Measurements from ENCODE around the gene U2SURP. TPM values are rescaled to one million over a fixed set of nuclear protein-coding genes. Genes with fewer than 3 reads are reported as not detected.
A peak's percentile ranks its signal among the peaks of the same experiment; 100 is the strongest.

U2SURP gene
- total and polyA plus RNA-seq, 10 of the 15 experiments (the other 5 are each of a cell fraction or from before 2014, with no cell fraction given): 76.3 to 277 (median 150) TPM

- ChIA-PET SMC1A (ENCODE audit: uncharacterized antibody, unreplicated experiment) (interaction anchor here (1.4 kb wide), 1 partner anchor 11 kb away, joined by 3 read pairs; no protein-coding TSS in a partner anchor), POLR2A (interaction anchor here (0.7 kb wide), 1 partner anchor 821 kb away, joined by 3 read pairs; no protein-coding TSS in a partner anchor), CTCF (no interaction called here), RAD21 (ENCODE audit: unreplicated experiment) (interaction anchor here (1.1 to 1.4 kb wide), 2 partner anchors 8 to 20 kb away, joined by 3 to 5 read pairs; no protein-coding TSS in a partner anchor)
- intact Hi-C loops (cut with micrococcal nuclease; ENCODE audit: unreplicated experiment) (no loop called here), in situ Hi-C loops (cut with MboI) (no loop called here)
- DNase-seq (ENCODE audit: low read depth, low spot score) (no peak), ATAC-seq (peak; percentile 94), FAIRE-seq (no peak)
- no peaks in the 10 kb centered on the region for H3K36me3 ChIP-seq (ENCODE audit: control insufficient read depth in 2 of 2, insufficient read depth in 2 of 2, low read length in 1 of 2)
- H3K4me2 ChIP-seq (ENCODE audit: control insufficient read depth, insufficient read depth): no peak overlapping the region
- H3K4me1 ChIP-seq (ENCODE audit: control insufficient read depth, insufficient read depth, low read length): no peaks in the 10 kb centered on the region
- no TSS peak for BruUV-seq (replicated peaks)
- no peak overlapping the region for H3K9ac ChIP-seq (ENCODE audit: control insufficient read depth, insufficient read depth, low read length)
- H2AFZ ChIP-seq (ENCODE audit: control insufficient read depth, low read depth, low read length): peak overlapping the region; percentile 25; the same call in 1 of the 2 replicates
- no peak overlapping the region for H3K4me3 ChIP-seq
- no peaks in the 10 kb centered on the region for H4K20me1 ChIP-seq (ENCODE audit: control insufficient read depth, insufficient read depth)
- H3K27ac ChIP-seq (ENCODE audit: control insufficient read depth, insufficient read depth): no peak overlapping the region
- 0 out of 2 replicates have a peak, but pooled peaks have one; percentile 28 for TF ChIP-seq ATF2 (IDR thresholded peaks at IDR 0.05; ENCODE audit: low read length)
- TF ChIP-seq MTA2 (IDR thresholded peaks at IDR 0.05; ENCODE audit: low read depth): 0 out of 2 replicates have a peak, but pooled peaks have one; percentile 22
- TF ChIP-seq ZNF622 (IDR thresholded peaks at IDR 0.05): no peak
- no peak for TF ChIP-seq MAX (IDR thresholded peaks at IDR 0.05; ENCODE audit: low read depth, low read length)
- TF ChIP-seq ZBTB40 (IDR thresholded peaks at IDR 0.05; ENCODE audit: borderline replicate concordance): no peak
- no peak for TF ChIP-seq BMI1 (IDR thresholded peaks at IDR 0.05; ENCODE audit: borderline replicate concordance)
- 0 out of 2 replicates have a peak, but pooled peaks have one; percentile 27 for TF ChIP-seq RELB (IDR thresholded peaks at IDR 0.05; ENCODE audit: low read depth)
- TF ChIP-seq RUNX3 (IDR thresholded peaks at IDR 0.05; ENCODE audit: low read length): peak; percentile 48; the same call in 1 of the 2 replicates
- TF ChIP-seq IKZF2 (IDR thresholded peaks at IDR 0.05): 0 out of 4 replicates have a peak, but pooled peaks of 1 of the 2 experiments have one; percentile 20
- TF ChIP-seq POU2F2 (IDR thresholded peaks at IDR 0.05; ENCODE audit: borderline replicate concordance, low read depth, low read length): peak; percentile 61; the same call in 2 of the 3 replicates
- peak; percentile 31; the same call in 1 of the 2 replicates for TF ChIP-seq NFIC (IDR thresholded peaks at IDR 0.05; ENCODE audit: low read depth, low read length)
- no peaks in the 10 kb centered on the region for H3K79me2 ChIP-seq (ENCODE audit: control insufficient read depth, insufficient read depth, low read length)
- peaks cover 16% of the 10 kb centered on the region for H3K9me3 ChIP-seq (replicated peaks; ENCODE audit: control insufficient read depth, insufficient read depth, low read length)
- WGBS (ENCODE audit: insufficient coverage, insufficient replicate concordance, low lambda C conversion rate, missing lambda C conversion rate): 23% methylated on average over 2 of the region's 2 CpGs
- H3K27me3 ChIP-seq (replicated peaks in 1 of 2; ENCODE audit: control insufficient read depth in 2 of 2, insufficient read depth in 2 of 2, low read length in 1 of 2): no peaks in the 10 kb centered on the region
Observed at GRCh38 chr3:143103652-143104051, 102.3 kb downstream of the U2SURP start.
